AG04449 (cell line): ENCODE measurements around the gene PRKG1.

ENCODE experiments used
- CTCF ChIA-PET: fragments of 350-600 bp; formaldehyde crosslinking; extraction: SDS; loops from one replicate; lab custom pipeline; 2021; ENCODE audit warnings: antibody characterized with exemption; lab: Yijun Ruan, JAX
- POLR2A ChIA-PET: fragments of 400-600, 350-600 bp; formaldehyde crosslinking; extraction: SDS; loops from one replicate; lab custom pipeline; 2020; ENCODE audit warnings: antibody characterized with exemption, inconsistent platforms; lab: Yijun Ruan, JAX
- DNase-seq: peaks from one replicate; pipeline ENCODE4 v3.0.0-alpha.2; 2010; ENCODE audit warnings: low read depth, low spot score
- H3K4me3 ChIP-seq: 2 replicates; pipeline ENCODE4 v1.5.1; 2011; ENCODE audit warnings: low read depth, mild to moderate bottlenecking, control low read depth, low read length
- CTCF ChIP-seq: IDR thresholded peaks from one replicate; pipeline ENCODE4 v1.5.1; 2011; ENCODE audit warnings: mild to moderate bottlenecking, moderate library complexity, low read length, control low read depth, inconsistent platforms; ENCODE audit not compliant: insufficient read depth; ENCODE audit errors: missing control alignments

Gene PRKG1

GRCh38 chr10:51125518-51125917 lies 51.2 kb downstream of the PRKG1 start:
- H3K4me3 ChIP-seq: no peak overlapping the region
- no peak for TF ChIP-seq CTCF
- ChIA-PET POLR2A (no interaction called here), CTCF (no interaction called here)
- DNase-seq: no peak

- no peak for TF ChIP-seq CTCF
- no peak for DNase-seq
- no peak overlapping the region for H3K4me3 ChIP-seq
- ChIA-PET POLR2A (no interaction called here), CTCF (no interaction called here)
These were observed 55.8 kb downstream of the PRKG1 start for GRCh38 chr10:51129946-51130544.

GRCh38 chr10:51137756-51138529 lies 63.7 kb downstream of the PRKG1 start:
- ChIA-PET POLR2A (no interaction called here), CTCF (interaction anchor here (0.9 to 1.4 kb wide), 4 partner anchors 9 to 866 kb away, joined by 3 read pairs; no protein-coding TSS in a partner anchor)
- no peak for DNase-seq
- TF ChIP-seq CTCF: no peak
- H3K4me3 ChIP-seq: no peak overlapping the region

GRCh38 chr10:51139176-51139575 lies 64.9 kb downstream of the PRKG1 start:
- CTCF ChIA-PET: no interaction called here
- no peak for DNase-seq
- POLR2A ChIA-PET: no interaction called here
- no peak for TF ChIP-seq CTCF
- H3K4me3 ChIP-seq: no peak overlapping the region

- no peak for TF ChIP-seq CTCF
- DNase-seq: no peak
- H3K4me3 ChIP-seq: no peak overlapping the region
- CTCF ChIA-PET: no interaction called here
- POLR2A ChIA-PET: no interaction called here
These were observed 66.7 kb downstream of the PRKG1 start for GRCh38 chr10:51141010-51141409.

- TF ChIP-seq CTCF: no peak
- no peak for DNase-seq
- POLR2A ChIA-PET: no interaction called here
- CTCF ChIA-PET: no interaction called here
- no peak overlapping the region for H3K4me3 ChIP-seq
These were observed 70.0 kb downstream of the PRKG1 start for GRCh38 chr10:51144161-51144781.
